HG02588 (cell line): ENCODE data around the gene VWA8.

Experiments
- ATAC-seq: cut with Tn5 transposase; IDR thresholded peaks from one replicate; pipeline ENCODE4 v1.9.1; 2021; ENCODE audit warnings: mild to moderate bottlenecking, moderate library complexity; ENCODE audit not compliant: unreplicated experiment

Gene VWA8

DNA sequence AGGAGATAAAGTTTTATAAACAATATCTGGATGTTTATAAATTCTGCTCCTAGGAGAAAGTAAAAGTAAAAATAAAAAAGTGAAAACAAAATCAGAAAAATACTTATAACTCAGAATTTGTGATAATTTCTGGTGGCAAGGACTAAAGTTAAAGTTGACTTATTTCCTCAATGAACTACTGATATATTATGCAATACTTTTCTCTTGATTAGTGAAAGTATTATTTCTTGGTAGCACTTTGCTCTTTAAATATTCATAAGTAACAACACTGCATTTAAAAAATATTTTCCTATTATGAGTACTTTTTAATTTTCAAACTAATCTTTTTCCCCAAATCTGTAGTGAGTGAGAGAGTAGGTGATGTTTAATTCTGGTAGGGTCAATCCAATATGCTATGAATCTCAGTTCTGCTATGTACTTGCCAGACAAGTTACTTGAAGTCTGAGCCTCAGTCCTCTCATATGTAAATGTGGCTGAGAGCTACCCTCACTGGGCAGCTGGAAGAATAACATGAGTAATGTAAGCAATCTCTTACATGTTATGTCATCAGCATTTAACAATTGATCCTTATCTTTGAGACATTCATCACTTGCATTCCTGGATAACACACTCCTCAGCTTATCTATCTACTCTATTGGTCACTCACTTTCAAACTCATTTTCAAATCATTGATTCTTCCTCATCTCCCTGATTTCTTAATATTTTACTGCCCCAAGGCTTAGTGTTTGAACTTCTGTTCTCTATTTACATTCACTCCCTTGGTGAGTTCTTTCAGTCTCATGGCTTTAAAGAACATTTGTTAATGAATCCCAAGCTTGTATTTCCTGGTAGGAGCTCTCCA lies 264.5 kb downstream of the VWA8 start:
- ATAC-seq: no peak

DNA sequence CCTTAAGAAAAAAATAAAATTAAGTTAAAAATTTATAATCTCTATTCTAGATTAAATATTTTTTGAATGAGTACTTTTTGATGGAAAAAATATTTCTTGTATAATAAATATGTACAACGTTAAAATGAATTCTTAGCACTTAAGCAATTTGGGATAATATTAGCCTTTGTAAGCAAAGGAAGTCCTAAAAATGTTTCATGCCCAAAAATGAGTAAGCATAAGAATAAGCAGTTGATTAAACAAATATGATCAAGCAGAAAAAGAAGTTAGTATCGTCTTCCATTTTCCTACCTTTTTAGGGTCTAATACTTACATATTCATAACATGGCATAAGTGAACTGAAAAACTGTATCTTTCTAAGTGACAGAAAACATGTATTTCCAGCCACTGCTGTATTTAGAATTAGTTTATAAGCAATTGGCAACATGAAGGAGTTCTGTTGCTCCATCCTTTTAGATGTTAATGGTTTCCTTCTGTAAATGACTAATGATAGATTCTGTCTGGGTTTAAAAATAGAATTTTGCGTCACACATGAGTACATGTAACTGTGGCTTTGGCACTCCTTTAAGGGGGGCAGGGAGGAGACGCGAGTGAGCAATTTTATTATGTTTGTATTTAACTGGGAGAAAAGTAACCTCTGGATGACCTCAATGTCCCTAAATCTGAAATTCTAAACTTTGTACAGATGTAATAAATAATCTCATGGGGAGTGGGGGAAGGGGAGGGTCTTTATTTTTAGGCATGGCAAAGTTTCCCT lies 266.2 kb downstream of the VWA8 start:
- no peak for ATAC-seq

DNA sequence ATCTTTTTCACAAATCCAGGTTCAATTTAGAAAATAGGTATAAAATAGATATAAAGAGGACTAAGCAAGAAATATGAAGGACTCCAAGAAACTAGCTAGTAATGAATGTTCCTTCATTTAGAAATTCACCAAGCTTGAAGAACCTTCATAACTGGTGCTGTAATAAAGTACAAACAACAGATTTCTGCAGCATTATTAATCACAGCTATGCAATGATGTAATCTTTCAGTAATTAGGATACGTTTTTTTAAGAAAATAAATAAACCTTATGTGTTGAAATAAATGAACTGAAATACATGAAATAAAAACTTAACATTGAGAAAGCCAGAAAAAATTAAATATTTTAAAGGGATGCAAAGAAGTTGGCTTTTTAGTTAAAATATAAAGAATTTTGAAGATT lies 267.5 kb downstream of the VWA8 start:
- no peak for ATAC-seq

DNA sequence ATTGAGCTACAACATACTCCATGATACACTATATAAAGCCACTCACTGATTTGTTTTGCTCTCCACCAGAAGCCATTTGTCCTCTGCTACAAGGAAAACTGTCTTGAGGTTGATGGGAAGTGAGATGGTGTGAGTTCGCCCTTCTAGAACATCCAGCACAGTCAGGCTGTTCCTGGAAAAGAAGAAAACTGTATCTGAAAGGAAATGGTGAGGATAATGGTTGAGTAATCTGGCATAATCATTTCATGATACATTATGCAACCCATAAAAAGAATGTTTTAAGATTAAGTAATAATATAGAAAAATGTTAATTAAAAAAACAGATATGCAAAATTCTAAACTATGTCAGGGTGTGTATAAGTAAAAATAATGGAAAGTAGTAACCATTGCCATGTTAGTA lies 269.6 kb downstream of the VWA8 start:
- no peak for ATAC-seq

DNA sequence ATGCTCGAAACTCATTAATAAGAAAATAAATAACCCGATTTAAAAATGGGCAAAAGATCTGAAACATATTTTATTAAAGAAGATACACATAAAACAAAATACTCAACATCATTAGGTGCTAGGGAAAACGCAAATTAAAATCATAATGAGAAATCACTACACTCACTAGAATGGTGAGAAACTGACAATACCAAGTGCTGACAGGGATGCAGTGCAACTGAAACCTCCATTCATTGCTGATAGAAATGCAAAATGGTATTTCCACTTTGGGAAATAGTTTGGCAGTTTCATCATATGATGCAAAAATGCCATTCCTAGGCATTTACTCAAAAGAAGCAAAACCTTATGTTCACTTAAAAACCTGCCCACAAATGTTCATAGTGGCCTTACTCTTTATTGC lies 278.1 kb downstream of the VWA8 start:
- no peak for ATAC-seq

DNA sequence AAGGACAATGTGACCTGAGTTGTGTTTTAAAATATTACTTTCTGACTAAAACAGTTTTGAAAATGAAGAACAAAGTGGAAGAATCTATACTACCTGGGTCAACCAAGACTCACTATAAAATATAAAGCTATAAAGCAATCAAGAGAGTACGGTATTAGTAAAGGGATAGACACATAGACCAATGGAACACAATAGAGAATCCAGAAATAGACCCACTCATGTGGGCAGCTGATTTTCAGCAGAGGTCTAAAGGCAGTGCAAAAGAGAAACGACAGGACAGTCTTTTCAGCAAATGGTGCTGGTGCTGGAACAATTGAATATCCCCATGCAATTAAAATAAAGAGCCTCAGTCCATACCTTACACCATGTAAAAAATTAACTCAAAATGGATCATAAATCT lies 278.9 kb downstream of the VWA8 start:
- ATAC-seq: no peak

DNA sequence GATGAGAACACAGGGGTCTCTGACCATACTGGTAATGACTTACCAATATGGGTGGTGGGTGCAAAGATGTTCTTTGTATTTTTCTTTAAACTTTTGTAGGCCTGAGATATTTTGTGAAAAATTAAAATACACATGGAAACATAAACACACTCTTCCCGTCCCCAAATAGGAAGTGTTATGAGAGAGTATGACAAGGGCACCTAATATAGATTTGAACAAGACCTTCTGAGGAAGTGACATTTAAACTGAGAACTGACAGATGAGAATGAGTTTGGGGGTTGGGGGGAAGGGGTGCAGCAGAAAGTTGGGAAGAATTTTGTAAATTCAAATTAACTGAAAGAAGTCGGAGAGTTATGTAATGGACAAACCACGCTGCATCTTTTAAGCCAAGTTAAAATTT lies 279.3 kb downstream of the VWA8 start:
- no peak for ATAC-seq

DNA sequence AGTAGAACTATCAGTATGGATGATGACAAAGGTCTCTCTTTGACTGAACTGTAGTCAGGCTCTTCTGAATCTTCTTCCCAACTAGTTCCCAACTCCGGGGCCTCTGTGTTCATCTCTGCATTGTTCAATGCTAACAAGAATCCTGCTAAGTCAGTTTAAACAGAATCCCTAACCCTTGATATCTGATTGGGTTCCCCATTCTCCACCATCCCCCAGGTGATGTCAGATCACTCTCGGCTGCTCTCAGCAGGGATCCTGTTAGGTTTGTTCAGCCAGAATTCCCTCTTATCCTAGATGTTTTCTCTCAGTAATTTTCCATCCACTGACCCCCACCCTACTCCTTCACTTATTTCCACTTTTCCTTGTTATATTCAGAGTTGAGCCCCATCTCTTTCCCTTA lies 280.0 kb downstream of the VWA8 start:
- ATAC-seq: no peak

DNA sequence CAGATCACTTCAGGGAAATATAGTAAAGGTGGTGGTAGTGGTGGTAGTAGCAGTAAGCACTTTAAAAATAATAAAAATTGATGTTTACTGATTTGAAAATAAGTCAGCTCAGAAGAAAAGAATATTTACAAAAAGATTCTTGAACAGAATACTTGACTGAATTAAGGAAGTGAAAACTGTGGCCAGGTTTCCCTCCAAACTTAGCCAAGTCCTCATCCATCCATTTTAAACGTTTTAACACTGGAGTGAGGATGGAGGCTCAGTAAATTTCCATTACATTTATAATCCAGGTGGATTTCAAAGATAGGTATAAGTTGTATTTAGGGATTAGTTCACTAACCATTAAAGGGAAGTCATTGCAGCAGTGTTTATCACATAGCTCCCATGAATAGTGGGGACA lies 282.1 kb downstream of the VWA8 start:
- no peak for ATAC-seq

DNA sequence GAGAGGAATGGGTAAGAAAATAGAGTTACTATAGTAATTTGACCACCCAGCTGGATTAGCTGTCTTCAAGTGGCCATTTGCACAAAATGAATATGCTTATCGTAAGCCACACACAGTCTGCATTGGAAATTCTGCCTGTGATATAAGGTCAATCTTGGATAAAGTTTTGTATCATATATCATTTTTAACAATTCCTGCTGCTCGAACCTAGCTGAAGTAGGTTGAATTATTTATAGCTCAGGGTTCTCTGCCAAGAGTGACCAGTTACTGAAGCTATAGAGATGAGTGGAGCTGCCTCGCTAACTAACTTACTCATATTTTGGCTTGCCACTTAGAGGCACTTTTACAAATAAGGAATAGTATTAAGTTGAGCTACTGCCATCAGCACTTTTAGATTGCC lies 282.7 kb downstream of the VWA8 start:
- no peak for ATAC-seq

DNA sequence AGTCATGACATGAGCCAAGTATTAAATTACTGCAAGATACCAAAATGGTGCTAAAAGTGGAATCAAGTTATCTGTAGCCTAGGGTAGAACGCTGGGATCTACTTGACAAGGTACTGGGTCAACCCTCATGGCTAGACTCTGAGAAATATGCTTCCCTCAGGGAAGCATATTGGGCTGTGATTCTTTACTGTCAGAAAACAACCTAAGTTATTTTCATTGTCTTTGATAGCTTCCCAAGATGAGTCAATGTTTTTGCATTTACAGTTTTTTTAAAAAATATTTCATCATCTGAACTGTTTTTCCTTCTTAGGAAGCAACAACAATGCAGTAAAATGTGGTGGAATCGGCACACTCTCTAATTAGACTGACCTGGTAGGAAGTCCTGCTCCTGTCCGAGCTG lies 285.6 kb downstream of the VWA8 start:
- ATAC-seq: no peak

DNA sequence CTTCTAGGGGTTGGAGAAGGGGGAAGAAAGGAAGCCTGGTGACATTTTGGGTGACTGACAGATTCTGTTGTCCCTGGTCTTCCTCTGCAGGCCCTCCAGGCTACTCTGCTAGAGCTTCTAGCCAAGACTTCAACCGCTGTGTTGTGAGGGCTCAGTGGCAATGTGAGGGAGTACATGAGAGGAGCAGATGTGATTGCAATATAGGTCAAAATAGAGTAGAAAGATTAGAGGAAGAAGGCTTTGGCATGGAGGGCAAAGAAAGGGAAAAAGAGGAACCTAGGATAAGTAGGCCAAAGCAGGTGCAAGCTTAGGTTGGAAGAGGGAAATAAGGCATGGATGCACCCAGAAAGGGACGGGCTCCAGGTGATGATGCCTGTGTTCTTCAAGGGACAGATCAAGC lies 286.7 kb downstream of the VWA8 start:
- ATAC-seq: no peak

DNA sequence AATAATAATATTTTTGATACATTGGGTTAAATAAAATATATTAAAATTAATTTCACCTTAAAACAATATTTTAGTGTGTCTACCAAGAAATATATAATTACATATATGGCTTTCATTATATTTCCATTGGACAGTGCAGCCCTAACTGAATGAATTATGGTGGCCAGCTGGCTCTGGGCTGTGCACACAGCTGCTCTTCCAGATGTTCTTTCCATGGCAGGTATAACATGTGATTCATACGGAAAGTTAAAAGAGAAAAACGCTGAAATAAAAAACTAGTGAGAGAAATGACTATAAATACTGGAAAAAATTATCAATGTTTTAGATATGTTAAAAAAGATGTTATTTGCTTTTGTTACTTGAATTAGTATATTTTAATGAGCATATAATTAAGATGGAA lies 287.3 kb downstream of the VWA8 start:
- ATAC-seq: no peak

DNA sequence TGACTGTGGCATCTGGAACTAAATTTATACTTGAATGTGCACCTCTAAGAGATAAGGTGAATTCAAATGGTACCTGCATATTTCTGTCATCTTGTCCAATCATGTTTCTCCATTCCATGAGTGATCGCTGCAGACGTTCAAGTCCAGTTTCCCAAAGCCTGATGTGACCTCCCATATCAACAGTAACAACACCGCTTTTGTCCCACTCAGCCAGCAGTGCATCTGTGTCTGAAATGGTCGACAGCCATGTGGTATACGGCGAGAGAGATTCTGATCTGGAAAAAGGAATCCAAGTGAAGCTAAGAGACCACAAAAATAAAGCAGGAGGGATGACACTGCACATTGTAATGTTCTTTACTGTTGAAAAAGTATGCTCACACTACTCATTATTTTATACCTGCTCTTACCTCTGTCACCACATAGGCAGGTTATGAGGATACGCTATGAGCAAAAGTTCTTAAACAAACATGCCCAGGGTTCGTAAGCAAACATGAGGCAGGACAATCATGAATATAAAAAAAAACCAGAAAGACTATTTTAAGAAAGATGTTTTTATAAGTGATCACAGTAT lies 290.0 kb downstream of the VWA8 start:
- ATAC-seq: no peak

DNA sequence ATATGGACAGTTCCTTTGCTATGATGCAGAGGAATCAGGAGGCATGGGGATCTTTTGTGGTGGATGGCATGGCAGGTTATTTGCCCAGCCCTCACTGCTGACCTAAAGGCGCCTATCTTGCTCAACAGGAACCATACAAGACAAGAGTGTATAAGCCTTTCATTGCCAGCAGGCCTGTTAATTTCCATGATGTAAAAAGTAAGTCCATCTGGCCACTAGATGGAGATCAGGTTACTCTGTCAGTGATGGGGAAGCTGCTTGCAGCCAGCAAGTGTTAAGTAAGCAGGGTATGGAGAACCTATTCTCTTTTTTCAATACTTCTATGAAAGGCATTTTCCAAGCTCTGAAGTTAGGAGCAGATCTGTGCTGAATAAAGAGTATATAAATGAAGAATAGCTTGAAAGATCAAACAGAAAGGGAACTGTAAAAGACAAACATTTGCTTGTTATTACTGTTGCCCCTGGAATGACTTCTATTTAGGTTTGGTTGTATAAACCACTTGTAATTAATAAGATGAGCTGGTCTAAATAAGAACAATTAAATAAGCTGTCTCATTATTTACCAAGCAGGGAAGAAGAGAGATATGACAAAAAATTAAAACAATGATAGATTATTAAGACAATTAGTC lies 292.7 kb downstream of the VWA8 start:
- no peak for ATAC-seq

DNA sequence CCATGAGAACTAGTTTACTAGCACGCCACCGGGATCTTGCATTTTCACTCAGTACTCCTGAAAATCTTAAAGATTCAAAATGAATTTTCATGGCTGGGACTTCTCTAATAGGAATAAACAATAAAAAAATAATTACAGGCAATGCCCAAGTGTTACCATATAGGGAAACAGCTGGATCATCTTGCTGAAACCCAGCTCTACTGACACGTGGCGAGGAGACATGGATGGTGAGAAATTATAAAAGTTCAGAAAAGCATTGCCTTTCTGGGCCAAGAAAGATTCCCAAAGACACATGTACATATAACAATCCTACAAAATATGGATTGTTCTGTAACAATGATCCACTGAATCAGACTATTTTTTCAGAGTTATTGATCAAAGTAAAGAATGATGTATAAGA lies 294.3 kb downstream of the VWA8 start:
- ATAC-seq: no peak

DNA sequence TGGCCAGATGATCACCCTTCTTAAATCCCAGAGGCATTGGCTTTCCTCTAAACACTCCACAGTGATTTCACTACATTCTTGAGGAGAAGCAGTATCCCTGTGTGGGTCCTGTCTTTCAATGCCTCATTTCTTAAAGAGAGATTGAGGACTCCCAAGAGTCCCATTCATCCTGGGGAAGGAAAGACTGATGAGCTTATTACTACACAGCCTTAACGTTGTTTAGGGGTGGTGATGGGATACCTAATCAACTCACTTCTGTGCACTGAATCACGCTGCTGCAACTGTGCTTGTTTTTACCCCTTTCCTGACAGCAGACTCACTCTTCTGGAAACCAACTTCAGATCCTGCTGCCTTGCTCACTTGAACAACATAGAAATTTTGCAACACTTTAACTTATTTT lies 300.5 kb downstream of the VWA8 start:
- no peak for ATAC-seq

DNA sequence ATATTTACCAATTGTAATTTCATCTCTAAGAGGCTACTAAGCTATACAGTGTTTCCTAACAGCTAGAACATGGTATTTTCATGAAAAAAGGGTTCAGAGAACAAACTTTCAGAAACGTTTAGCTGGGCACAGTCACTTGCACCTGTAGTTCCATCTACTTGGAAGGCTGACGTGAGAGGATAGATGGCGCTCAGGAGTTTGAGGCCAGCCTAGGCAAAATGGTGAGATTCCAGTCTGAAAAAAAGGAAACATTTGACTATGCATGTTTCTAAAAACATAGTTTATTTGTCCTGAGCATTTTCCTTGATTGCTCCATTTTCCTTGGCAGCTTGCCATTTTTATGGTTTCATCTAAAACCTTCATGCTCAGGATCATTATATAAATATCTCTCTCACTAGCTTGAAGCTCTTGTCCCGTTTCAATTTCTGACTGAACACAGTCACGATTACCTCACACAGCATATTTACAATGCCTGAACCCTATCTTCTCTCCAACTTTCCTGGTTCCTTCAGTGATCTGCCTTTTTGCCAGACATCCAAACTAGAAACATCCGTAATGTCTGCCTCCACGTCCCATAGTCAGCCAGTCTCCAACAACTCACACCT lies 302.8 kb downstream of the VWA8 start:
- ATAC-seq: no peak

DNA sequence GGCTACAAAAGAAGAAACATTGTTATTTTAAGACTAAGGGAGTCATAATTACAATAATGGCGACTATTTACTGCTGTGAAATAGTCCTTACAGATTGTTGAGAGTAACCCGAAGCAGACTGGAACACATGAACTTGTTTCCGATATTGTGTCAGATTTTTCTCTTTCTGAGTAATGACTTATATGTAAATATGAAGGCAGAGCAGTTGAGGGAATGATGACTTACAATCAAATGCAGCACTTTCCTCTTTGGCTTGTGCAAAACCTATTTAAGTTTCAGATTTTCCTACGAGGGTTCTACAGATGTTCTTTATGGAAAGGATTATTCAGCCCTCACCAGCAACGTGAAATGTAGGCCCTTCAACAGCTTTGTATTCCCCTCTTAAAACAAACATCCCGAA lies 304.9 kb downstream of the VWA8 start:
- no peak for ATAC-seq

DNA sequence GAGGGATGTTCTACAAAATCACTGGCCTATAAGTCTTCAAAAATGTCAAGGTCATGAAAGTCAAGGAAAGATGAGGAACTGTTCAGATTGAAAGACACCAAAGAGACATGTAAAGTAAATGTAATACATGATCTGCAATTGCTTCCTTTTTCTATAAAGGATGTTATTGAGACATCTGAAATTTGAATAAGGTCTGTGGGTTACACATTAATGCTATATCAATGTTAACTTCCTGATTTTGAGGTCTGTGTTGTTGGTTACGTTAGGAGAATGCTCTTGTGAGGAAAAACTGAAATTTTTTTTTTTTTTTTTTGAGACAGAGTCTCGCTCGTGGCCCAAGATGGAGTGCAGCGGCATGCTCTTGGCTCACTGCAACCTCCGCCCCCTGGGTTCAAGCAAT lies 306.1 kb downstream of the VWA8 start:
- no peak for ATAC-seq

DNA sequence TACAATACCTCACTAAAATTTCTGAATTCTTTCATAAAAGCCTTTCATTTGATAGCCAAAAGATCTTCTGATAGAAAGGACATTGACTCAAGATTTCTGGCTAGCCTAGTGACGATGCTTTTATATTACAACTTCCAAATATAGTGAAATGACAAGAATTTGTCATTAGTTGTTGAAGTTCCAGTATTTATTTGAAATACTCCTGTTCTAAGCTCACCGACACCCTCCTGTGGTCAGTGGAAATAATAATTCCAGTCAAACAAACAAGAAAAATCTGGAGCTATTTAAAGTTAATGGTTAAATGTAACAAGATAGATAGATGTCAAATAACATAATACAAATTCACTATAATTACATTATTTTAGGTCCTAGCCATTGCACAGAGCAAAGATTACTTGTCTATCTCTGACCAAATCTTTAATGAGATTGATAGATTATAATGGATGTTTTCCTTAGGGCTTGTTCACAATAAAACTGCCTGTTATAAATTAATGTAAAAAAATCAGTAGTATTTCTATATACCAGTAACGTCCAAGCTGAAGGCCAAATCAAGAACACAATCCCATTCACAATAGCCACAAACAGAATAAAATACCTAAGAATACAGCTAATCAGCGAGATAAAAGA lies 308.1 kb downstream of the VWA8 start:
- no peak for ATAC-seq
